A549 (cell line): ENCODE results near the gene RILPL1. TPM values are rescaled to one million over a fixed set of nuclear protein-coding genes. Genes with fewer than 3 reads are reported as not detected.

ENCODE experiments used
- ATAC-seq, 2 experiments: fragments of 200-7000 bp in 1 of 2; fragments of >200 bp in 1 of 2; cut with Nextera tagmentation in 1 of 2; cut with Tn5 transposase in 1 of 2; 3 replicates each; pipeline versions ENCODE4 v1.8.0 to v1.9.1; 2018 to 2020; ENCODE audit warnings: mild to moderate bottlenecking in 1 of 2, moderate library complexity in 1 of 2
- CTCF ChIA-PET: fragments of 300-600 bp; sonication (Branson Sonifier 250); formaldehyde crosslinking; extraction: SDS; loops from one replicate; lab custom pipeline; 2021; ENCODE audit warnings: antibody characterized with exemption, inconsistent platforms; lab: Yijun Ruan, JAX
- POLR2A ChIA-PET: fragments of 350-600 bp; formaldehyde crosslinking; extraction: SDS; loops from one replicate; lab custom pipeline; 2021; ENCODE audit warnings: antibody characterized with exemption, inconsistent platforms; lab: Yijun Ruan, JAX
- DNase-seq, 2 experiments: peaks; one replicate each; pipeline versions ENCODE4 v3.0.0 to v3.0.0-alpha.2; 2011 to 2016; ENCODE audit warnings: low read depth in 1 of 2, low spot score in 1 of 2
- FAIRE-seq: peaks from 2 replicates; lab custom pipeline; 2011; peaks lifted over from hg19 to GRCh38; lab: Jason Lieb, UNC
- H3K27ac ChIP-seq, 2 experiments: fragments of >200 bp; sonication (Bioruptor Twin); formaldehyde crosslinking; 3 replicates each; pipeline ENCODE4 v1.5.1; 2016 to 2017
- H3K4me1 ChIP-seq: fragments of >200 bp; sonication (Bioruptor Twin); formaldehyde crosslinking; 3 replicates; pipeline ENCODE4 v1.6.1; 2016
- H3K4me2 ChIP-seq: fragments of >200 bp; sonication (Bioruptor Twin); formaldehyde crosslinking; 3 replicates; pipeline ENCODE4 v1.6.1; 2016
- H3K4me3 ChIP-seq: fragments of >200 bp; sonication (Bioruptor Twin); formaldehyde crosslinking; 3 replicates; pipeline ENCODE4 v1.5.1; 2016
- H3K9me3 ChIP-seq: fragments of >200 bp; sonication (Bioruptor Twin); formaldehyde crosslinking; 3 replicates; pipeline ENCODE4 v1.6.1; 2016
- CHD4 ChIP-seq: fragments of 200-600 bp; sonication (generic); IDR thresholded peaks from 2 replicates; pipeline ENCODE4 v1.6.1; 2016; ENCODE audit warnings: antibody characterized with exemption, mild to moderate bottlenecking, borderline replicate concordance
- EHMT2 ChIP-seq: fragments of 200-600 bp; sonication (generic); IDR thresholded peaks from 2 replicates; pipeline ENCODE4 v1.6.1; 2016; ENCODE audit warnings: antibody characterized with exemption, low read depth, mild to moderate bottlenecking, moderate library complexity
- ELK1 ChIP-seq: fragments of 150-350 bp; IDR thresholded peaks from 2 replicates; pipeline ENCODE4 v1.6.1; 2014; ENCODE audit warnings: low read depth, mild to moderate bottlenecking, low read length
- EP300 ChIP-seq, 2 experiments: fragments of >200 bp; sonication (Bioruptor Twin); formaldehyde crosslinking; IDR thresholded peaks; 2 replicates in 1 of 2; 3 replicates in 1 of 2; pipeline ENCODE4 v1.6.1; 2016 to 2017
- FOSL2 ChIP-seq, 2 experiments: fragments of 450-650 bp in 1 of 2; fragments of >200 bp in 1 of 2; sonication (Bioruptor Twin) in 1 of 2; formaldehyde crosslinking; IDR thresholded peaks; 2 replicates each; pipeline versions ENCODE4 v1.5.0 to v1.6.1; 2016 to 2020; ENCODE audit warnings: mild to moderate bottlenecking in 1 of 2, moderate library complexity in 1 of 2
- HMGXB4 ChIP-seq: fragments of 250-450 bp; sonication (Bioruptor Pico); IDR thresholded peaks from 2 replicates; pipeline ENCODE4 v1.5.0; 2021; ENCODE audit warnings: mild to moderate bottlenecking, moderate library complexity, borderline replicate concordance
- JUNB ChIP-seq: fragments of >200 bp; sonication (Bioruptor Twin); formaldehyde crosslinking; IDR thresholded peaks from 2 replicates; pipeline ENCODE4 v1.6.1; 2016
- KDM1A ChIP-seq: fragments of 200-600 bp; sonication (generic); IDR thresholded peaks from 2 replicates; pipeline ENCODE4 v1.6.1; 2016; ENCODE audit warnings: low read depth, mild to moderate bottlenecking
- KDM5A ChIP-seq: fragments of 200-600 bp; sonication (generic); IDR thresholded peaks from 2 replicates; pipeline ENCODE4 v1.6.1; 2016; ENCODE audit warnings: antibody characterized with exemption, mild to moderate bottlenecking
- MAZ ChIP-seq: fragments of 150-350 bp; IDR thresholded peaks from 2 replicates; pipeline ENCODE4 v1.6.1; 2014; ENCODE audit warnings: antibody characterized with exemption, low read depth, low read length, borderline replicate concordance
- PHF8 ChIP-seq: fragments of 200-600 bp; sonication (generic); IDR thresholded peaks from 2 replicates; pipeline ENCODE4 v1.6.1; 2016; ENCODE audit warnings: low read depth, mild to moderate bottlenecking, antibody characterized with exemption, moderate library complexity, borderline replicate concordance
- RARB ChIP-seq: fragments of 250-450 bp; sonication (Bioruptor Pico); IDR thresholded peaks from 2 replicates; pipeline ENCODE4 v1.8.0; 2021; ENCODE audit warnings: mild to moderate bottlenecking, moderate library complexity
- RFX5 ChIP-seq: fragments of 450-650 bp; IDR thresholded peaks from 2 replicates; pipeline ENCODE4 v1.7.1; 2014; ENCODE audit warnings: antibody characterized with exemption, mild to moderate bottlenecking, moderate library complexity
- ZNF302 ChIP-seq: fragments of 250-450 bp; sonication (Bioruptor Pico); IDR thresholded peaks from 2 replicates; pipeline ENCODE4 v1.9.0; 2021; ENCODE audit warnings: inconsistent platforms, mild to moderate bottlenecking, moderate library complexity
- WGBS: methylation state at CpG from one replicate; pipeline ENCODE4 v1.1.6; 2017; ENCODE audit errors: missing lambda C conversion rate; 5-methylcytosine and 5-hydroxymethylcytosine counted together
- polyA plus RNA-seq, 4 experiments: library from polyadenylated mRNA; depleted of rRNA in 3 of 4; stranded (reverse); fragments of >200 nt; fragmentation: RNase III in 1 of 4; extraction: RNeasy Plus Mini Kit Qiagen cat#74134 plus additional on column Dnase treatment in 1 of 4; gene quantifications; 2 replicates in 3 of 4; 3 replicates in 1 of 4; pipeline ENCODE4 v1.2.3, GENCODE V29; 2011 to 2017
- TF ChIP-seq, protein P1 (sequence below): fragments of 200-600 bp; sonication (generic); IDR thresholded peaks from 2 replicates; pipeline ENCODE4 v1.6.1; 2016; ENCODE audit warnings: antibody characterized with exemption, mild to moderate bottlenecking, moderate library complexity
- TF ChIP-seq, protein P2 (sequence below): fragments of >200 bp; sonication (Bioruptor Twin); formaldehyde crosslinking; IDR thresholded peaks from 3 replicates; pipeline ENCODE4 v1.6.1; 2016
- TF ChIP-seq, protein P3 (sequence below): fragments of 450-650 bp; IDR thresholded peaks from 2 replicates; pipeline ENCODE4 v1.6.1; 2014; ENCODE audit warnings: antibody characterized with exemption

RILPL1 gene
- polyA plus RNA-seq, 2 of the 4 experiments (the other 2 are of a cell fraction): 8.0 to 14.2 TPM

DNA sequence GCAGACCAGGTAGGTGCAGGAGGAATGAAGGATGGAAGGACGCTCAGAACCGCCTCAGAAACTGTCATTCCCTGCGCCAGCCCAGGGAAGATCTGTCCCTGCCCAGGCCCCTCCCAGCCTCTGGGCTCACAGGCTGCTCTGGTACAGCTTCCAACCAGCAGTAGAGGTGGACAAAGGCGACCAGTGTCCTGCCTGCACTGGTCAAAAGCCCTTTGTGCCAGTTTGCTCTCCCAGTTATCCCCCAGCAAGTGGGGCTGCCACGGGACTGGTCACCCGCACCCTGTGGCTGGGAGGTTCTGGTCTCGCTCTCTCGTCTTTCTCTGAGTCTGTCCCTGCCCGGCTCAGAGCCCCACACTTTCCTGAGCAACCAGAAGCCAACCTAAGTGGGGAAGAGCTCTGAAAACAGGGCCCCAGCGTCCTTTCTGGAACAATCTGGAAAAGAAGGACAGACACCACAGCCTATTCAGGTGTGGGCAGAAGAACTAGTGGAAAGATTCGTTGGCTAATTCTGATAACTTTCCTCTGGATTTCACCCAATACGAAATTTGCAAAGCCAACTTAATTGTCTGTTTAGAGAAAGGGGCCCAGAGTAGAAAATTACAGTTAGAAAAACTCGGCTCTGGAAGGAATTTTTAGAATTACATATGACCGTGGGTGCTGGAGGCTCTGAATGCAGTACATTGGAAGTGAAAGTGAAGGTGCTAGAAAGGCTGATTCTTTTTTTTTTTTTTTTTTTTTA, 53.9 kb downstream of the RILPL1 start:
- H3K4me3 ChIP-seq: no peak overlapping the region
- TF ChIP-seq, protein P1, sequence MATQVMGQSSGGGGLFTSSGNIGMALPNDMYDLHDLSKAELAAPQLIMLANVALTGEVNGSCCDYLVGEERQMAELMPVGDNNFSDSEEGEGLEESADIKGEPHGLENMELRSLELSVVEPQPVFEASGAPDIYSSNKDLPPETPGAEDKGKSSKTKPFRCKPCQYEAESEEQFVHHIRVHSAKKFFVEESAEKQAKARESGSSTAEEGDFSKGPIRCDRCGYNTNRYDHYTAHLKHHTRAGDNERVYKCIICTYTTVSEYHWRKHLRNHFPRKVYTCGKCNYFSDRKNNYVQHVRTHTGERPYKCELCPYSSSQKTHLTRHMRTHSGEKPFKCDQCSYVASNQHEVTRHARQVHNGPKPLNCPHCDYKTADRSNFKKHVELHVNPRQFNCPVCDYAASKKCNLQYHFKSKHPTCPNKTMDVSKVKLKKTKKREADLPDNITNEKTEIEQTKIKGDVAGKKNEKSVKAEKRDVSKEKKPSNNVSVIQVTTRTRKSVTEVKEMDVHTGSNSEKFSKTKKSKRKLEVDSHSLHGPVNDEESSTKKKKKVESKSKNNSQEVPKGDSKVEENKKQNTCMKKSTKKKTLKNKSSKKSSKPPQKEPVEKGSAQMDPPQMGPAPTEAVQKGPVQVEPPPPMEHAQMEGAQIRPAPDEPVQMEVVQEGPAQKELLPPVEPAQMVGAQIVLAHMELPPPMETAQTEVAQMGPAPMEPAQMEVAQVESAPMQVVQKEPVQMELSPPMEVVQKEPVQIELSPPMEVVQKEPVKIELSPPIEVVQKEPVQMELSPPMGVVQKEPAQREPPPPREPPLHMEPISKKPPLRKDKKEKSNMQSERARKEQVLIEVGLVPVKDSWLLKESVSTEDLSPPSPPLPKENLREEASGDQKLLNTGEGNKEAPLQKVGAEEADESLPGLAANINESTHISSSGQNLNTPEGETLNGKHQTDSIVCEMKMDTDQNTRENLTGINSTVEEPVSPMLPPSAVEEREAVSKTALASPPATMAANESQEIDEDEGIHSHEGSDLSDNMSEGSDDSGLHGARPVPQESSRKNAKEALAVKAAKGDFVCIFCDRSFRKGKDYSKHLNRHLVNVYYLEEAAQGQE: no peak
- TF ChIP-seq KDM1A (no peak), RARB (CRISPR knock-in tag) (no peak), HMGXB4 (CRISPR knock-in tag) (no peak), KDM5A (no peak), CHD4 (no peak), EP300 (IDR thresholded peaks at IDR 0.05) (no peak), MAZ (no peak), FOSL2 (IDR thresholded peaks at IDR 0.05) (no peak), FOSL2 (CRISPR knock-in tag; IDR thresholded peaks at IDR 0.05) (no peak), JUNB (no peak), EHMT2 (no peak)
- TF ChIP-seq, protein P2, sequence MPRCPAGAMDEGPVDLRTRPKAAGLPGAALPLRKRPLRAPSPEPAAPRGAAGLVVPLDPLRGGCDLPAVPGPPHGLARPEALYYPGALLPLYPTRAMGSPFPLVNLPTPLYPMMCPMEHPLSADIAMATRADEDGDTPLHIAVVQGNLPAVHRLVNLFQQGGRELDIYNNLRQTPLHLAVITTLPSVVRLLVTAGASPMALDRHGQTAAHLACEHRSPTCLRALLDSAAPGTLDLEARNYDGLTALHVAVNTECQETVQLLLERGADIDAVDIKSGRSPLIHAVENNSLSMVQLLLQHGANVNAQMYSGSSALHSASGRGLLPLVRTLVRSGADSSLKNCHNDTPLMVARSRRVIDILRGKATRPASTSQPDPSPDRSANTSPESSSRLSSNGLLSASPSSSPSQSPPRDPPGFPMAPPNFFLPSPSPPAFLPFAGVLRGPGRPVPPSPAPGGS: no peak
- DNase-seq (no peak), ATAC-seq (peak; percentile 16 to 42; a peak in 3 of 6 replicates), FAIRE-seq (no peak)
- WGBS: 86% methylated on average over 14 of the region's 14 CpGs
- CTCF ChIA-PET: interaction anchor here (0.7 to 1.1 kb wide), 2 partner anchors 11 to 46 kb away, joined by 3 read pairs; no protein-coding TSS in a partner anchor
- no peak overlapping the region for H3K27ac ChIP-seq
- POLR2A ChIA-PET: no interaction called here
- no peaks in the 10 kb centered on the region for H3K9me3 ChIP-seq
- no peak overlapping the region for H3K4me2 ChIP-seq
- H3K4me1 ChIP-seq: no peaks in the 10 kb centered on the region

DNA sequence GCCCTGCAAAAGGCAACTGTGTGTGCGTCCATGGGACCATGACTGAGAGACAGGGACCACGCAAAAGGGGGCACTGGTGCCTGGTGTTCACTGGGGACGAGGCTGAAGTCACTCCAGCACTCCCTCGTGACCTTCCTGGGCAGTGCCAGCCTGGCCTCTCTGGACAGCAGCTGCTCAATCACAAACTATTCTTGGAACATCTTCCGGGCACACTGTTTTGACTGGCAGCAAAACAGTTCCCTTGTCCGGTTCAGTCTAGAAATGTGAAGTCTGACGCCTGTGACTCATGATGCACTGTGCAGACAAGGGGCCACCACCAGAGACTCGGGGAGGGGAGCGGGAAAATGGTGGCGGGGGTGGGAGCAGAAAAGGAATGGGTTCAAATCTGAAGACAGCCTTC, 54.8 kb downstream of the RILPL1 start:
- Histone ChIP-seq H3K4me1 (no peaks in the 10 kb centered on the region), H3K4me2 (no peak overlapping the region), H3K9me3 (no peaks in the 10 kb centered on the region), H3K27ac (no peak overlapping the region), H3K4me3 (no peak overlapping the region)
- DNase-seq (no peak), ATAC-seq (no peak), FAIRE-seq (no peak)
- TF ChIP-seq, protein P3, sequence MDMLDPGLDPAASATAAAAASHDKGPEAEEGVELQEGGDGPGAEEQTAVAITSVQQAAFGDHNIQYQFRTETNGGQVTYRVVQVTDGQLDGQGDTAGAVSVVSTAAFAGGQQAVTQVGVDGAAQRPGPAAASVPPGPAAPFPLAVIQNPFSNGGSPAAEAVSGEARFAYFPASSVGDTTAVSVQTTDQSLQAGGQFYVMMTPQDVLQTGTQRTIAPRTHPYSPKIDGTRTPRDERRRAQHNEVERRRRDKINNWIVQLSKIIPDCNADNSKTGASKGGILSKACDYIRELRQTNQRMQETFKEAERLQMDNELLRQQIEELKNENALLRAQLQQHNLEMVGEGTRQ: no peak
- TF ChIP-seq ELK1 (no peak), ZNF302 (no peak), PHF8 (no peak), RFX5 (no peak)
- TF ChIP-seq, protein P2: no peak
- CTCF ChIA-PET: interaction anchor here (1.1 kb wide), 2 partner anchors 10 to 103 kb away, joined by 3 to 4 read pairs; no protein-coding TSS in a partner anchor
- POLR2A ChIA-PET: no interaction called here
- 75% methylated on average over 9 of the region's 10 CpGs for WGBS
